ENCODE measurements around the gene ADARB1. TPM values are rescaled to one million over a fixed set of nuclear protein-coding genes. Genes with fewer than 3 reads are reported as not detected.
A peak's percentile ranks its signal among the peaks of the same experiment; 100 is the strongest.

ADARB1 gene
- total and polyA plus RNA-seq, 12 donors: 7.2 to 21.6 (median 16.1) TPM

GRCh38 chr21:45086337-45086958 is 12.1 kb downstream of the ADARB1 start:
- no peak overlapping the region for H3K4me3 ChIP-seq
- no peaks in the 10 kb centered on the region for H3K27me3 ChIP-seq
- 84 to 92% (median 89%) methylated on average over 15 of the region's 15 CpGs for WGBS, 4 donors
- no peaks in the 10 kb centered on the region for H3K9me3 ChIP-seq (replicated peaks in 1 of 3)
- intact Hi-C loops (cut with DNase I): no loop called here
- peak in 1 of 7 donors; percentile 78 for DNase-seq
- H3K36me3 ChIP-seq (replicated peaks in 1 of 2): no peaks in the 10 kb centered on the region
- H3K27ac ChIP-seq: no peak overlapping the region
- peaks cover 0 to 4% of the 10 kb centered on the region in 2 donors for H3K4me1 ChIP-seq (replicated peaks in 1 of 2)
- TF ChIP-seq POLR2A (IDR thresholded peaks at IDR 0.05): no peak
- TF ChIP-seq, protein P1, sequence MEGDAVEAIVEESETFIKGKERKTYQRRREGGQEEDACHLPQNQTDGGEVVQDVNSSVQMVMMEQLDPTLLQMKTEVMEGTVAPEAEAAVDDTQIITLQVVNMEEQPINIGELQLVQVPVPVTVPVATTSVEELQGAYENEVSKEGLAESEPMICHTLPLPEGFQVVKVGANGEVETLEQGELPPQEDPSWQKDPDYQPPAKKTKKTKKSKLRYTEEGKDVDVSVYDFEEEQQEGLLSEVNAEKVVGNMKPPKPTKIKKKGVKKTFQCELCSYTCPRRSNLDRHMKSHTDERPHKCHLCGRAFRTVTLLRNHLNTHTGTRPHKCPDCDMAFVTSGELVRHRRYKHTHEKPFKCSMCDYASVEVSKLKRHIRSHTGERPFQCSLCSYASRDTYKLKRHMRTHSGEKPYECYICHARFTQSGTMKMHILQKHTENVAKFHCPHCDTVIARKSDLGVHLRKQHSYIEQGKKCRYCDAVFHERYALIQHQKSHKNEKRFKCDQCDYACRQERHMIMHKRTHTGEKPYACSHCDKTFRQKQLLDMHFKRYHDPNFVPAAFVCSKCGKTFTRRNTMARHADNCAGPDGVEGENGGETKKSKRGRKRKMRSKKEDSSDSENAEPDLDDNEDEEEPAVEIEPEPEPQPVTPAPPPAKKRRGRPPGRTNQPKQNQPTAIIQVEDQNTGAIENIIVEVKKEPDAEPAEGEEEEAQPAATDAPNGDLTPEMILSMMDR (IDR thresholded peaks at IDR 0.05): no peak

DNA sequence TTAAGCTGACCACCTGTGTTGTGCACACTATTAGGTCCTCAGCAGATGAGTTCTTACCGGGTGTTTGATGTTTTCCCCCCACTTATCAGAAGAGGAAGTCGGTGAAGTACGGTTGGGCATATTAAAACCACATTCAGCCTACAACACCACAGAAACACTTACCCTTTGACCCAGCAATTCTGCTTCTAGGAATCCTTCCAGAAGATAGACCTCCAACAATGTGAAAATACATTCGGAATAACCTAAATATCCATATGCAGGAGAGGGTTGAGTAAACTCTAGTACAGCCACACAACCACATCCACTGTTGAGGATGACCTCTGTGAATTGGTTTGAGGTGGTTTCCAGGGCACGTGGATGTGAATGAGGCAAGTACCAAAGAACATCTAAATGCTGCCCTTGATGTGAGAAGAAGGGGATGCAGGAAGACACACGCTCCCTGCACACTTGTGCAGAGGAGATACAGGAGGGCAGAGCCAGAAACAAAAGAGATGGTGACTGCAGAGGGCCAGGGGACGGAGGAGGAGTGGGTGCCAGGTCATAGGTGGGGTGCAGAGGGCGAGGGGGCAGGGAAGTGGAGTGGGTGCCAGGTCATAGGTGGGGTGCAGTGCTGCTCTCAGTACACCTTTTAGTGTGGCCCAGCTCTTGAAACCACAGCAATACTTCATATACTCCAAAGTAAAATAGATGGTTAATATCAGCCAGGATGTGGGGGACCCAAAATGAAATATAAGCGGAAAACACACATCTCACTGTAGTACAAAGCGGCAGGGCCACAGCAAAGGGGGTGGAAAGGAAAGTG is 12.8 kb downstream of the ADARB1 start:
- peaks cover 0 to 12% of the 10 kb centered on the region in 2 donors for H3K4me1 ChIP-seq (replicated peaks in 1 of 2)
- no peaks in the 10 kb centered on the region for H3K36me3 ChIP-seq (replicated peaks in 1 of 2)
- H3K27me3 ChIP-seq: no peaks in the 10 kb centered on the region
- DNase-seq: no peak
- 72 to 84% (median 77%) methylated on average over 10 of the region's 10 CpGs for WGBS, 4 donors
- no peak overlapping the region for H3K4me3 ChIP-seq
- intact Hi-C loops (cut with DNase I): no loop called here
- H3K27ac ChIP-seq: no peak overlapping the region
- no peaks in the 10 kb centered on the region for H3K9me3 ChIP-seq (replicated peaks in 1 of 3)
- TF ChIP-seq, protein P1 (IDR thresholded peaks at IDR 0.05): no peak
- no peak for TF ChIP-seq POLR2A (IDR thresholded peaks at IDR 0.05)

DNA sequence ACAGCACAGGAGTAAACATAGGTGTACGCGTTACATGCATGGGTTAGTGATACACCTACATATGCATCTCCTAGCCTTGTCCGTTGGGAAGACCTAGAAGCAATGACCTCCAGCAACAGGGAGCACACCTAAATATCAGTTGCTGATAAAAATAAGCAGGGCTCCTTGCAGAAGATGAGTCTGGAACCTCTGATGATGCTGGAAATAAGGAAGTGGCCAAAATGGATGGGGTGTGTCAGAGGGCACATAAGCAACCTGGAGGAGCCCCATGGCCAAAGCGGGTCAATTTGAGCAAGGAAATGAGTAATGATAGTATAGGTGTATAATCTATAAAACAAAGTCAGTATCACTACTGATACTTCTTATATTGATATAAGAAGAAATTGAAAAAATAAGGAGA is 13.7 kb downstream of the ADARB1 start:
- Histone ChIP-seq H3K27me3 (no peaks in the 10 kb centered on the region), H3K36me3 (replicated peaks in 1 of 2) (no peaks in the 10 kb centered on the region), H3K4me1 (replicated peaks in 1 of 2) (peaks cover 1 to 16% of the 10 kb centered on the region in 2 donors), H3K9me3 (replicated peaks in 1 of 3) (no peaks in the 10 kb centered on the region), H3K4me3 (no peak overlapping the region), H3K27ac (no peak overlapping the region)
- DNase-seq: no peak
- WGBS, 4 donors: 83 to 93% (median 85%) methylated on average over 4 of the region's 4 CpGs
- intact Hi-C loops (cut with DNase I): no loop called here
- TF ChIP-seq POLR2A (IDR thresholded peaks at IDR 0.05): no peak
- TF ChIP-seq, protein P1 (IDR thresholded peaks at IDR 0.05): no peak

GRCh38 chr21:45088729-45089128 is 14.3 kb downstream of the ADARB1 start:
- intact Hi-C loops (cut with DNase I): no loop called here
- Histone ChIP-seq H3K4me1 (replicated peaks in 1 of 2) (peaks cover 8 to 22% of the 10 kb centered on the region in 2 donors), H3K9me3 (replicated peaks in 1 of 3) (no peaks in the 10 kb centered on the region), H3K4me3 (no peak overlapping the region), H3K36me3 (replicated peaks in 1 of 2) (no peaks in the 10 kb centered on the region), H3K27me3 (no peaks in the 10 kb centered on the region), H3K27ac (no peak overlapping the region)
- peak in 1 of 7 donors; percentile 40 for DNase-seq
- 90 to 91% (median 90%) methylated on average over 7 to 8 of the region's 8 CpGs for WGBS, 4 donors
- no peak for TF ChIP-seq POLR2A (IDR thresholded peaks at IDR 0.05)
- TF ChIP-seq, protein P1 (IDR thresholded peaks at IDR 0.05): no peak
